HT1080 (cell line): Measurements from ENCODE around the gene CACNA2D1. TPM values are rescaled to one million over a fixed set of nuclear protein-coding genes. Genes with fewer than 3 reads are reported as not detected.
"Not testable (repeated sequence)": the region's sequence is repeated elsewhere in the genome, so short reads cannot be mapped to it uniquely, and the experiment has no call there.

Experiments
- DNase-seq: peaks from one replicate; pipeline ENCODE4 v3.0.0-alpha.2; 2015; ENCODE audit warnings: low read depth
- total RNA-seq: library from RNA; depleted of rRNA; stranded (reverse); fragments of >200 nt; shearing (Covaris generic); gene quantifications from 2 replicates; pipeline ENCODE4 v1.2.3, GENCODE V29; 2014

The CACNA2D1 gene
- total RNA-seq, 1 experiment from 2014 or later, result 11.9 TPM

DNA sequence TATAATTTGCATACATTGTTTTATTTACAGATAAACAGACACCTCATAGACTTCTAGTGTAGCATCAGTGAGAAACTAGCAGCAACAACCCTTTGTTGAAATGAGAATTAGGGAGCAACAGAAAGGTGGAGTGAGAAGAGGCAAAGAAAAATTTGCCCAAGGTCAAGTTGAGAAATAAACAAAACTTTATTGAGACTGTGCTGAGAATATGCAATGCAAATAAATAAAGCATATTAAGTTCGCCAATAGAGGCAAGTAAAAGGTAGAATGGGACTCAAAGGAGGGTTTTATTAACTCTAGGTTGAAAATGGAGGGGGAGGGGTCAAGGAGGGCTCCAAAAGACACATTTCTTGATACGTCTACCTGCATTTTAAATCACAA is 49.7 kb downstream of the CACNA2D1 start:
- no peak for DNase-seq

DNA sequence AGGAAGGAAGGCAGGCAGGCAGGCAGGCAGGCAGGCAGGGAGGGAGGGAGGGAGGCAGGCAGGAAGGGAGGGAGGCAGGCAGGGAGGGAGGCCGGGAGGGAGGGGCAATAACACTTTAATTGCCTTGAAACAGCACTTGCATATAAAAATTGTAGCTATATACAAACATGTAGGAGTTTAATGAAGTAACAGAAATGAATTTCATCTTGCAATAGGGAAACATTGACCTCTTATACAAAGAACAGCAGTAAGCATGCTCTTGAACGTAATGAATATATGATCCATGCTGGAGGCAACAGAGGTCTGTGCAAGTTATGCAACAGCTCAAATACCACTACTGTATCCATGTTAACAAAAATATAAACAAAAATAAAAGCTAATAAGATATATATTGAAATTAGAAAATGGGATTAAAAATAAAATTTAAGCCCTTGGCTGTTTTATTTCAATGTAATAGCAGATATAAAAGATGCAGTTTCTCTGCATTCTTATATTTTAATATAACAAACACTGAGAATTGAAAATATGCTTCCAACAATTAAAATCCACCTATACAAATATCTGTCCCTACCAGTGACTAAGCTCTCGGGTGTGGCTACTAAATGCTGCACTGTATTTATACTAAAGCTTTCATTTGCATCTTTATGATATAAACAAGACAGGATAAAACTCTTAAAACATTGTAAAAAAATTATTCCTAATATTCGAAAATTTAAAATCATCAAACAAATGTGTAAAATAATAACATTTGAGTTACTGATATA is 50.3 kb downstream of the CACNA2D1 start:
- no peak for DNase-seq

DNA sequence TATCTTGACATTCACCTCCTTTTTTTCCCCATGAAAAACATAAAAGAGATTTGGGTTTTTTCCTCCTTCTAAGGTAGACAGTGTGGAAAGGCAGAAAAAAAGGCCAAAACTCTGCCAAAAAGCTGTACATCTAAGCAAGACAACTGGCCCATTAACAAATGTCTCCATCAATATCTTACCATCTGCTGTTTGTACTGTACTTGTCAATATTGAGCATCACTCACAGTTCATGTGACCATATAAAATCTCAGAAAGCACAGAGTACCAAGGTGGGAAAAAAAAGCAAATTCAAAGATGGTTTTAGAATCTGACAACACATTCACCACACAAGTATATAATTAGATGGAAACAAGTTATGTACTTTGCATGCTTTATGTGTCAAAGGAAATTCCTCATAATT is 52.6 kb downstream of the CACNA2D1 start:
- DNase-seq, result no peak

DNA sequence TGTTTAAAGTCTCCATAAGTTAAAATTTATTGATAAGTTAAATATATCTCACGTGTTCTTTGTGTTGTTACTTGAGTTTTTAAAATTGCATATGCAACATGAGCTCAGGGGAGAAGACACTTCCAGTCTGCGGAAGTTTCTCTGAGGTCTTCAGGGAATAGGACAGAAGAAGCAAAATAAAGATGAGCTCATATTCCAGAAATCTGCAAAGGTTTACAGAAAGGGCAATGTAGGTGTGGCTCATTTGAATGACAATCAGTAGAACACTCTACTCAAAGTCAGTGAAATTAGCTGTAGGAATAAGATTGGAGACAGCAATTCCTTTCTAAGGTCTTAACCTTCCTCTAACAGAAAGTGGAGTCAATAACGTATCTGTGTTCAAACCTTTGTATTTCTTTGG is 53.7 kb downstream of the CACNA2D1 start:
- DNase-seq, result no peak

DNA sequence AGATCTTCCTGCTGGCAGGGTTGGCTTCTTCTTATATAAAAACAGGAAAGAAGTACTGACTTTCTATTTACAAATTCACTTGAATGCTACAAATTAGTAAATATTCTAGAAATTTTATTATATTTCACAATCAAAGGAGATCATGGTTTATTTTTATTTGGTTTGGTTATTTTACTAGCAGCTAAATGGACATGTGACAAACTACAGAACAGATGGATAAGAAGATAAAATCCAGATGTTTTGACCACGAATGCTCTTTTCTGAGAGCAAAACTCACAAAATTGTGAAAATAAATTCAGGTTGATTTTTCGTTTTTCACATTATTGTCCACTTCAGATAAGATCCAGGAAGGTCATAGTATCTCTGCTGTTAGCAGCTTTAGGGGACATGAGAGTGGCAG is 55.4 kb downstream of the CACNA2D1 start:
- DNase-seq, result no peak

DNA sequence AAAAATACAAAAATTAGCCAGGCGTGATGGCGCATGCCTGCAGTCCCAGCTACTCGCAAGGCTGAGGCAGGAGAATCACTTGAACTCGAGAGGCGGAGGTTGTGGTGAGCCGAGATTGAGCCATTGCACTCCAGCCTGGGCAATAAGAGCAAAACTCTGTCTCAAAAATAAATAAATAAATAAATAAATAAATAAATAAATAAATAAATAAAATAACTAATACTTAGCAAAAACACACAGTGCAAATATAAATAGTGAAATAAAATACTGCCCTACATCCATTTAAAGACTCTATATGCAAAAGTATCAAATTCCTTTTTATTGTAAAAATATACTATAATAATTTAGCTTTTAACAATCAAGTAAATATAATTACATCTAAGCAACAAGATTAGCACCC is 57.0 kb downstream of the CACNA2D1 start:
- not testable (repeated sequence) for DNase-seq

DNA sequence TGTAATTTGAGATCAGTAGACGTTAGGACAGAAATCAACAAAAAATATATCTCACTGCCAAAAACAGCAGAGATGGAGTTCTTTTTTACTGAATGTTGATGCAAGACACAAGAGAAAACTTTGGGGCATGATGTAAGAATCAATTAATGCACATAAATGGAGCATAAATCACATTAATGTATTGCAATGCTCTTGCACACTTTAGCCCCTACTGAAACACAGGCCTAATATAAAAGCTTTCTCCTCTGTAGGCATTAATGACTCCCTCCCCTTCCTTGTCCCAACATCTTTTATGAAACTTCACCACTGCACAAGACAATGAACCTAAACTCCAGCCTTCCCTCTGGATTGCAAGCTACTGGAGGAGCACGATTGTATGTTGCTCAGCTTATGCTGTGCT is 58.8 kb downstream of the CACNA2D1 start:
- DNase-seq, result no peak

DNA sequence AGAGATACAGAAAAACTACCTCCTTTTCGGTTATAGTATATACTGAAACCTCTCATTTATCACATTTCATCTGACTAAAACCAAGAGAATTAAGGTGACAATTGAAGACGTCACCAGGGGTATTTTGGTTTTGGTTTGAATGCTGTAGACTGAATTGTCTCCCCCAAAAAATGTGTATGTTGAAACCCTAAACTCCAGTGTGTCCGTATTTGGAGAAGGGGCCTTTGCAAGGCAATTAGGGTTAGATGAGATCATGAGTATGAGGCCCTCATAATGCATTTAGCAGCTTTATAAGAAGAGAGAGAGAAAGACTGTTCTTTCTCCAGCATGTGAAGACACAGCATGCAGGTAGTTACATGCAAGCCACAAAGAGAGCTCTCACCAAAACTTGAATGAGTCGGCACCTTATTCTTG is 59.5 kb downstream of the CACNA2D1 start:
- DNase-seq, result no peak

DNA sequence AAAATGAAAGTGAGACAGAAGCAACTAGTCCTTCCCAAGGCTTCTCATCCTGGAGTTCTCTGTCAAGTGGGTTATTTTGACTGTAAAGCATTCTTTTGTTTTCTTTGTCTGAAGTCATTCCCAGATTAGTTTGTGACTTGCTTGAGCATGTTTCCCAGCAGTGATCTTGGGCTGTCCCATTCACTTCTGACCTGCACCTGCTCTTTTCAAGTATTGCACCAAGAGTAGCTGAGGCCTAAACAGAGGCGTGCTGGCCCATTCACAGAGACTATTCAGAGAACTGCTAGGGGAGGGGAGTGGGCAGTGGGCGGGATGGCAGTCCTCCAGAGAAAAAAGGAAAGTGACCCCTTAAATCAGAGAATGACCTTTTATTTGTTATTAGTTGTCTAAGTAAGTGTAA is 61.3 kb downstream of the CACNA2D1 start:
- no peak for DNase-seq

DNA sequence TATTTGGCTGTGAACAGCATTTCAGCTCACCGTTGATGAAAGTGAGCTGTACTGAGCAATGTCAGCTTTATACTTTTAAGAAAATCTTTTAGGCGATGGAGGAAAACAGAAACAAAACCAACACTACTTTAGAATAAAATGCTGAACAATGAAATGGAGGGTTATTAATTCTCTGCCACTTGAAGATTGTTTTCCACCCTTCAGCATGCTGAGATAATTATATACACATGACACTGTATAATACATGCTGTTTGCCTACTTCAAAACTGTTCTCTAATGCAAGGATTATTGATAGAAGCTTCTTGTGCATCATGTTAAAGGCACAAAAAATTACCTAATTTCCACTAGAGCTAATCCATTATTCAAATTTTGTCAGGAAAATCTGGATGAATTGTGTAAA is 66.8 kb downstream of the CACNA2D1 start:
- DNase-seq, result no peak

DNA sequence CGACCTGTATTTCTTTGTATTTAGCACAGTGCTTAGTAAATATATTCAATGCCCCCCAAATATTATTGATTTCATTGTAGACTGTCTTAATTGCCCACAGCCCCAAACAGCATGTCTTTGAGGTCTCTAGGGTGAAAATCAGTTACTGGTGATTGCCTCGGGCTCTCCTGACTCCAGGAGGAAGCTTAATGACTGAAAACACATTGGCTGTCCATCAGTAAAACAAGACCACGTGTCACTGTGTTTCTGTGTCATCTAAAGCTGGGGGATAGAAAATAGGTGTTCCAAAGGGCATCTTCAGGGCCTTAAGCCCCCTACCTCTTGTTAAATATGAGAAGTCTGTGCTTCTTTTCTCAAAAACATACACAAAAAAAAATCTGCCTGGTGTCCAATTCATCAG is 67.9 kb downstream of the CACNA2D1 start:
- no peak for DNase-seq

DNA sequence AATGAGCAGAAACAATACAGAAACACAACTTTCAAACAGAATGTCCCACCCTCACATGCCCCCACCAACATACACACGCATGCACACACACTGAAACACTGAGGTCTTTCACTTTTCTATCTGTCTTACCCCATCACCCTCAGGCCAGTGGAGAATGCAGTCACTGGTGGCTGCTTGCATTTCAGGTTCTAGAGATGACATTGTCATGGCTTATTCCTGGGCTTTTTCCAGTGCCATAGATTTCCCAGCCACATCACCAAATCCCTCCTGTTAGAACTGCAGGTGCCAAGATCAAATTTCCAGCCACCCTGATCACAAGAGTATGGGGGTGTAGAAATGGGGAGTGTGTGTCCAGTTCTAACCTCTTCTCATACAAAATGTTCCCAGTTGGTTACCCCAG is 68.4 kb downstream of the CACNA2D1 start:
- DNase-seq, result no peak

DNA sequence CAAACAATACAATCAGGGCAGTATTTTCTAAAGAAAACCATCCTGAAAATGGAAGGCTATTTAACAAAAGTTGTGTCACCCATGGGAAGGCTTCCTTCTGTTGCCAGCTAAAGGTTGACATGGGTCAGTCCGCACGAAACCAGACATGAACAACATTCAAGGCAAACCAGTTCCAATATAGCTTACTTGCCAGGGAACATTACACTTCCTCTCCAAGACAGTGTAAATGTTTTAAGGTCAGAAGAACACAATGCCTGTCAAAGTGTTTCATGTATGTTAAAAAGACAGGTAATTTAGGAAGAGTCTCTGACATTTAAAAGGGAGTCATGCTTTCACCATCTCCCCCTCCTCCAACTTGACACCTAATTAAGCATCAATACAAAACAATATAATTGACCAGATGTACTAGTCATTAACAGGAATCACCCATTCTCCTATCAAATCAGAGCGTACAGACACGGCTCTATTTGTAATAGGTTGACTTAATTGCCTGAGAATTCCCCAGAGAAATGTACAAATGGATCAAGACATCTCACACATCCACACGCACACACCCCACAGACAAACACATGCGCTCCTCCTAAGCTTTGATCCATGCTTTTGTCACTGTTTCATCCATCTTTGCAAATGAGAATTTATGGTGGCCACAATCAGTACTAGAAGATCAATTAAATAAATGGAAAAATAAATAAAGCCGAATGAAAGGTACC is 69.5 kb downstream of the CACNA2D1 start:
- no peak for DNase-seq

DNA sequence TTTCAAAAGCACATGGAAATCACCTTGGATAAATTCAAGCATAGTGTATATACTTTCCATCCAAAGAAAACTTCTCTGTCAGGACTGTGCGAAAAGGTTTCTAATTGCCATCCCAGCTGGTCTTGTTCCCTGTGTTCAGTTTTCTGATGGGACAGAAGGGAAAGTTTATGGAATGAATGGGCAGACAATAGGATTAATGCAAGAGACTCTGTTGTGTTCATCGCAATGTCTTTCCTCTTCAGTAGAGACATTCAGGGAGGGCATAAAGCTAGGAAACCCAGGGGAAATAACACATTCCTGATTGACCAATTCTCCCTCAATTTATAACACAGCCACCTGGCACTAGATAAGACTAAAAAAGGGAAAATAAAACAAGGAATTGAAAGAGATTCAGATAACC is 78.9 kb downstream of the CACNA2D1 start:
- DNase-seq, result no peak

DNA sequence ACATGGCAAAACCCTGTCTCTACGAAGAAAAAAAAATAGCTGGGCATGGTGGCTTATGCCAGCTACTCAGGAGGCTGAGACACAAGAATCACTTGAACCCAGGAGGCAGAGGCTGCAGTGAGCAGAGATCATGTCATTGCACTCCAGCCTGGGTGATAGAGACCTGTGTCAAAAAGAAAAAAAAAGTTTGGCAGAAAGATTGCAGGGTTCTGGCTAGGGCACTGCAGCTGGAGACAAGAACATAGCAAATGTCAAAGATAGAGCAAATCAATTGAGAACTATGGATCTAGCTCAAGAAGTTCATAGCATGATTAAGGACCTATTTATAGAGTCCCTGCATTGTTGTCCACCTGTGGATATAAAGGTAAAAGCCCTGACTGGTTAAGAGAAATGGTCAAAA is 79.5 kb downstream of the CACNA2D1 start:
- DNase-seq, result no peak

DNA sequence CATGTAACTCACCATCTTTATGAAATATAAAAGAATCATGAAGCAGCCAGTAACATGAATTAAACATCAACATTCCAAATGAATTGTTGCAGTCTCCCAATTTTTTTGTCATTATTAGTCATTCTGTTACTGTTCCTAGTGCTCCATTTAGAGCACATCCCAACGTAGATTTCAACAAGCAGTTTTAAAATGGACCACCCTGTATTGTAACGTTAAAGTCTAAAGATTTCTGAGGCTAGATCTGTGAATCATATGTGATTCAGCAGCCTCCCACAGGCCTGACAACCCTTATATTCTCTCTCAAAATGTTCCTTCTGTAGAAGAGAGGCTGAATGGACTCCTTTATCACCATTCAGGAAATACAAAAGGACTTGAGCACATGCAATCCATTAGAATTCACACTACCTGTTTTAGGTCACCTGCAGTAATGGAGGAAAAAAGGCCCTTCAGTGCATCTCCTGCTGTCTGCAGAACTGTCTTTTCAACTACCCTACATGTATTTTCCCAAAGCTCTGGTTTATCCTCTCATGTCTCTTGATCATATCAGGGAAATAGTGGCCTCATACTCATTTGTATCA is 81.4 kb downstream of the CACNA2D1 start:
- DNase-seq, result peak; percentile 72

DNA sequence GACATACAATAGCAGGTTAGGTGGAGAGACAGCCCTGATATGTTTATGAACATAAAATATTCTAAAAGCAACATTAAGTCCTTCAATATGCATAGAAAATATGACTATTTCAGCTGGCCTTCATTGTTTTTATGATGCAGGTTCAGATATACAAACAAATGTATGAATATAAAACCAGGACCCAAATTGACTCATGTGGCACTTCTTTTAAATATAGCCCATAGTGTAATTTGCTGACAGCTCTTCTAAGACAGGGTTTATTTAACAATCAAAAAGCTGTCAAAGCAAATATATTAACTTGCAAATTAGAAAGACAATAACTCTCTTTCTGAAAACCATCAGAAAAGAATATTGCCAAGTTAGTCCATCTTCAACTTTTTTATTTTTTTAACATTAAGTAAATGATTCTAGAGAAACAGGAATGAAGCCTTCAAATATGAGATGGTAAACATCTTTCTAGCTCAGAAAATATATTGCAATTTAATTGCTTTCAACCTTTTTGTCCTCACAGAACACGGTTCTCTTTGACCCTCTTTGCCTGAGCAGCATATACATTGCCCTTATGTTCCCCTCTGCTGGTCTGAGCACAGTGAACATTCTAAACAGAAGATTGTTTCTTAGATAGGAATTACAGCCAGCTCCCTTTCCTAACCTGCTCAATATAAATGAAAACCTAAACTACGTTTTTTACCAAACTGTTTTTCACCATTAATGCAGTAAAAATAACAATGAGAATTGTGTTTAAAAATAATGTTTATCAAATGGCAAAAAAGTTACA is 82.8 kb downstream of the CACNA2D1 start:
- DNase-seq, result no peak

DNA sequence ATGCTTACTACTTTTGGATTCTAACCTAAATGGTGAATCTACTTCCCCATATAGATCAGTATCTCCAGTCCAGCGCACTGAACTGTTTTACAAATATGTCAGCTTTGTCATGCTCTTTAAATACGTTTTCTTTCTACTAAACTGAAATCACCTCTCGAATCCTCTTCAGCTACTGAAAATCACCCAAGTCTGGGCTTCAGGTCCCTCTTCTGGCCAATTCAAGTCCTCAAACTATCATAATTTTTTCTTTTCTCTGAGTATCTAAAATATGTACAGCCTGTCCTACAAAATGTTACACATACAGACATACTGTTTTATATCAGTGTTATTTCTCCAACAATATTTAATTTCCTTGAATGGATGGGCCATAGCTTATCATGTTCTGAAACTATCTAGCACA is 84.2 kb downstream of the CACNA2D1 start:
- DNase-seq, result no peak

DNA sequence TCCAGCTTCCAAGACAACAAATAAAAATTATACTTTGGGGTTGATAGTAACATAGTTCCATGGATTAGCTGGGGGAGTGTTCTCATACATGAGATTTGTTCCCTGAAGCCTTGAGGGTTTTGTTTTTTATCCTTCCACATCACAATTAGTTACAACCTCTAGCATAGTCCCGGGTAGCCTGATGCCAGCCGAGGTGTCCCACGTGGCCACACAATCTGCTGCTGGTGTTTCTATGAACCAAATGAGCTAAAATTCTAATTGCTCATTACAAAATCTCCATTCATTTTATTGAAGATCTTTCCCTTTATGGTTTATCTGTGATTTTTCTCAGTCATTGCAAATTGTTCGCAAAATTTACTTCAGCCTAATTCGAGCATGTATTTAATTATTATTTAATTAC is 84.7 kb downstream of the CACNA2D1 start:
- no peak for DNase-seq

DNA sequence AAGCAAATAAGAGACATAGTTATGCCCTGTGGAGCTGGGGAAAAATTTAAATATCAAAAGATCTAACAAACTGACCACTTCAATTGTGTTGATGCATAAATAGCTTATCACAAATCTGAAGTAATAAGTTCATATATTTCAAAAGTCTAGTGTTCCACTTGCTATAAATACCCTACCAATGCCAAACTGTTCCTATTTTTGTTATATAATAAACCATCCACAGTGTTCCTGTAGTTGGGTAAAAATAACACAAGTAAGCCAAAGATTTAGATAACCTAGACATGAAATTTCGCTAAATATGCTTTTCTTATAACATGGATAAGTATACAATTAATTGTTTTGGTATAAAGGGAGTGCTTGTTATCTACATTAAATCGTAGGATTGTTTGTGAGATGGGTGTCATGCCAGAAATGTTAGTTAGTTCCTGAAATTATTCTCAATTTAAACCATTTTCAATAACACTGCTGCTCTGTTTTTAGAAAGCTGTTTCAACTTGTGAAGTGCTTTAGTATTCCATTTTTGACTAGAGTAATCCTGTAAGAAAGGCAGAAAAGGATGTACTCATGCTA is 85.5 kb downstream of the CACNA2D1 start:
- DNase-seq, result no peak

DNA sequence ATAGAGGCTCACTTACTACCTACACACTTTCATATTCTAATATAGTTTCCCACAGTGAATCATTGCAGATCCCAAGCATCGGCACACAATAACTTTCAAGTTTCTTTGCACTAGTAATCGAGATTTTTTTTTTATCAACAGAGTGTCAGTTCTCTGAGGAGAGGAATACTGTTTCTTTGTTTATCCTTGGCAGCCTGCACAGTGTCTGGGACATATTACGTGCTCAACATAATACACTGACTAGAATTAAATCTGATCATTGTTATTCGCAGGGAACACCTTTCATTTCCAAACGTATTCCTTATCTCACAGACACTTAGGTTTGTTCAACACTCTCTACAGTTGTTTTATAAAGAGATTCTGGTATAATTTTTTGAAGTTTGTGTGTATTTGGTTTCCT is 95.3 kb downstream of the CACNA2D1 start:
- no peak for DNase-seq

DNA sequence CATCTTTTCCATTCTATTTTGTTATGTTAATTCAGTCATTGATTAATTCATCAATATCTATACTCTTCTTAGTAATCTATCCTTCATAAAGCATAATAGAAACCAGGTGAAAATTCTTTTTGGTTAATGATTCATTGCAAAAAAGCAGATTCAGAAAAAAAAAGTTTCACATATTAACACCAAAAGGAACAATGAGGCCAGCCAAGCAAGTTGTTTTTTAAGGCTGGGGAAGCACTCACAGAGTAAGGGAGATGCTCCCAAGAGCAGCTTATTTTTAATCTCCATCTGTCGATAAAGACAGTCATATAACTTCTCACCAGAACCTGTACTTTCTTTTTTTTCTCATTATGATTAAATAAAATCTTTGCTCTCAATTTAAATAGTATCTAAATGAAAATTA is 95.8 kb downstream of the CACNA2D1 start:
- DNase-seq, result no peak
